Measurements from ENCODE around the gene RAPGEF6.

DNA sequence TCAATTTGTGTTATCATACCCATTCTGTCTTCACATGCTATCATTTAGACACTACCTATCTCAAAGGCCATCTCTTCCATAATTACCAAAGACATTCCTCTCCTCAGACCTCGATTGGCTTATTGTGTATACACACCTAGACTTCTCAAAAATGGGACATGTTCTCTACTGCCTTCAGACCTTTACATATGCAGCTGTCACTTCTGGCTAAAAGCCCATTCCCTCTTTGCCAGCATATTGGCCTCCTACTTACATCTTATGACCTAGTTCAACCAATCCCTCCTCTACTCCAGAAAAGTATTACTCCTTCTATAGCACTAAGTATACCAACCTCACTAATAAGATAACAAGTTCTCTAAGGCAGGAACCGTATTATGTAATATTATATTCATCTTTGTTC, 84.4 kb downstream of the RAPGEF6 start:
- TF ChIP-seq EZH2phosphoT487 (IDR thresholded peaks at IDR 0.05; ENCODE audit: insufficient read depth, low read depth) (no peak), EZH2 (IDR thresholded peaks at IDR 0.05; ENCODE audit: insufficient read depth, poor library complexity, severe bottlenecking) (no peak)

Measured in GM23248 (cell line).